DOHH2 (cell line): ENCODE results near the gene TASP1.

Source experiments
- CTCF ChIP-seq: fragments of 200-600 bp; sonication (generic); IDR thresholded peaks from one replicate; pipeline ENCODE4 v1.5.1; 2014; ENCODE audit warnings: antibody characterized with exemption, mild to moderate bottlenecking, low read depth, low read length; ENCODE audit not compliant: poor library complexity, severe bottlenecking
- EZH2phosphoT487 ChIP-seq: fragments of 200-600 bp; sonication (generic); IDR thresholded peaks from 2 replicates; pipeline ENCODE4 v1.6.1; 2017; ENCODE audit warnings: borderline replicate concordance, mild to moderate bottlenecking, antibody characterized with exemption, low read length, moderate library complexity, mixed read lengths

DNA sequence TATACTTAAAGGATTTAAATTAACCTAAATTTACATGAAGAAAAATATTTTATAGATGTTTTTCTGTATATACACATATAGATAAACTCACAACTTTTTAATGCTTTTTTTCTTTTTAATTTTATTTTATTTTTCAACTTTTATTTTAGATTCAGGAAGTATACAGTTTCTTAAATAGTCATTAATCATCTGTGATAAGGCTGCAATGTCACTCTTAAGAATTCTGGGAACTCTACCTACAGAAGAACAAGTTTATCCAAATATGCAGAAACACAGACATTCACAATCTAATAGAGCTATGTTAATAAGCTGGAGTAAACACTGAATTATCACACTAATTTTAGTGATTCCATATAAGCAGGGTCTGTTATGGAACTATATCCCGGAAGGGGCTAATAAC, 181.2 kb downstream of the TASP1 start:
- TF ChIP-seq EZH2phosphoT487, result no peak
- no peak for TF ChIP-seq CTCF
